Measurements from ENCODE around the gene GPS1. TPM values are rescaled to one million over a fixed set of nuclear protein-coding genes. Genes with fewer than 3 reads are reported as not detected.

Gene GPS1
- total and polyA plus RNA-seq, 2 of the 4 experiments (the other 2 are of a cell fraction), result 157 to 181 TPM

GRCh38 chr17:82043507-82043906 is 8.2 kb upstream of the GPS1 start:
- H2BK15ac ChIP-seq (ENCODE audit: low read depth, low read length), result no peak overlapping the region
- no peak overlapping the region for H2BK20ac ChIP-seq (ENCODE audit: low read depth, low read length)
- H4K5ac ChIP-seq (ENCODE audit: low read depth, low read length), result no peak overlapping the region
- H3K4me3 ChIP-seq (ENCODE audit: insufficient read depth, low read depth, low read length), result no peak overlapping the region
- H3K56ac ChIP-seq (ENCODE audit: extremely low read depth, insufficient read depth, low read length), result no peak overlapping the region
- no peak overlapping the region for H2AFZ ChIP-seq (replicated peaks; ENCODE audit: low read length, poor library complexity)
- dilution Hi-C loops (cut with HindIII; ENCODE audit: low sequenced_read_pairs, unreplicated experiment) (no loop called here), in situ Hi-C loops (cut with MboI; ENCODE audit: low sequenced_read_pairs) (no loop called here), intact Hi-C loops (cut with micrococcal nuclease) (no loop called here)
- CTCF ChIA-PET, result no interaction called here
- no peak overlapping the region for H3K23ac ChIP-seq (ENCODE audit: low read depth, low read length)
- no peak for TF ChIP-seq USF2 (IDR thresholded peaks at IDR 0.05; ENCODE audit: low read depth, low read length)
- no peak for TF ChIP-seq MAFK (IDR thresholded peaks at IDR 0.05; ENCODE audit: low read depth, low read length)
- no peak for TF ChIP-seq RCOR1 (IDR thresholded peaks at IDR 0.05; ENCODE audit: insufficient replicate concordance, low read length)
- no peak for TF ChIP-seq CTCF (conservative IDR thresholded peaks at IDR 0.05; ENCODE audit: low read depth, low read length)
- TF ChIP-seq ELK1 (IDR thresholded peaks at IDR 0.05; ENCODE audit: borderline replicate concordance, low read depth, low read length), result no peak
- no peak for TF ChIP-seq RFX5 (IDR thresholded peaks at IDR 0.05; ENCODE audit: low read depth, low read length)
- TF ChIP-seq CHD1 (IDR thresholded peaks at IDR 0.05; ENCODE audit: low read depth, low read length), result no peak
- no peak for TF ChIP-seq NFE2L2 (IDR thresholded peaks at IDR 0.05; ENCODE audit: low read depth, low read length)
- TF ChIP-seq MAZ (IDR thresholded peaks at IDR 0.05; ENCODE audit: borderline replicate concordance, low read depth, low read length), result no peak
- no peak for TF ChIP-seq POLR2A (IDR thresholded peaks at IDR 0.05; ENCODE audit: low read depth, low read length)
- TF ChIP-seq BHLHE40 (IDR thresholded peaks at IDR 0.05; ENCODE audit: low read depth, low read length), result no peak
- no peak for TF ChIP-seq RAD21 (IDR thresholded peaks at IDR 0.05; ENCODE audit: low read length)
- no peak for TF ChIP-seq FOS (IDR thresholded peaks at IDR 0.05; ENCODE audit: low read depth, low read length)
- no peak for TF ChIP-seq MXI1 (IDR thresholded peaks at IDR 0.05; ENCODE audit: borderline replicate concordance, low read depth, low read length)
- POLR2A ChIA-PET (ENCODE audit: unreplicated experiment), result no interaction called here
- no peak for ATAC-seq (ENCODE audit: low read depth)
- H3K4me1 ChIP-seq (ENCODE audit: control insufficient read depth, insufficient read depth, low read length), result no peaks in the 10 kb centered on the region
- peaks cover 16% of the 10 kb centered on the region for H3K36me3 ChIP-seq (ENCODE audit: control insufficient read depth, insufficient read depth, low read length)
- no peak overlapping the region for H3K18ac ChIP-seq (ENCODE audit: low read depth, low read length)
- no TSS peak for BruUV-seq (replicated peaks)
- peaks cover 9% of the 10 kb centered on the region for H3K9me1 ChIP-seq (ENCODE audit: insufficient read depth, low read length)
- H2BK5ac ChIP-seq (ENCODE audit: low read depth, low read length, poor library complexity, severe bottlenecking), result no peak overlapping the region
- no peaks in the 10 kb centered on the region for H3K79me1 ChIP-seq (ENCODE audit: low read depth in 1 of 2, low read length in 2 of 2)
- H2AK9ac ChIP-seq (replicated peaks; ENCODE audit: low read depth, low read length, poor library complexity), result no peak overlapping the region
- no peak overlapping the region for H3K4me2 ChIP-seq (ENCODE audit: low read depth, low read length)
- H3K27ac ChIP-seq (ENCODE audit: insufficient read depth, low read length), result no peak overlapping the region
- H2AK5ac ChIP-seq (ENCODE audit: low read depth, low read length), result no peak overlapping the region
- H3K27me3 ChIP-seq (ENCODE audit: control insufficient read depth, insufficient read depth, low read length), result no peaks in the 10 kb centered on the region
- no peaks in the 10 kb centered on the region for H3K9me3 ChIP-seq (ENCODE audit: control insufficient read depth, insufficient read depth, low read length)
- H2BK120ac ChIP-seq (ENCODE audit: low read depth, low read length), result no peak overlapping the region
- no peak overlapping the region for H4K8ac ChIP-seq (ENCODE audit: low read depth in 2 of 2, low read length in 2 of 2)
- H3K9ac ChIP-seq (ENCODE audit: low read depth, low read length), result no peak overlapping the region
- H4K91ac ChIP-seq (ENCODE audit: insufficient read depth, low read depth, low read length), result no peak overlapping the region
- WGBS, 2 experiments (ENCODE audit: extremely low coverage in 2 of 2, insufficient read length in 1 of 2), result 89% methylated on average over 4 of the region's 16 CpGs; no CpG with 5 or more reads in 1 of the 2 experiments
- no peak for DNase-seq
- H3K14ac ChIP-seq (replicated peaks; ENCODE audit: low read depth, low read length), result no peak overlapping the region
- no peak overlapping the region for H3K4ac ChIP-seq (ENCODE audit: low read depth, low read length)
- peaks cover 3% of the 10 kb centered on the region for H4K20me1 ChIP-seq (ENCODE audit: insufficient read depth, low read length)

Data from IMR-90 (cell line).